Stimulated activated CD4-positive, alpha-beta T cell treated with anti-CD3 and anti-CD28 coated beads, Interleukin-15, amount 100 ng/mL, for 1 hour (primary cell): ENCODE results near the gene HDLBP.

Experiments
- DNase-seq, 2 donors: peaks; one replicate each; pipeline ENCODE4 v3.0.0-alpha.2; 2020; ENCODE audit warnings: low read depth in 1 of 2, low spot score in 1 of 2

Gene HDLBP

DNA sequence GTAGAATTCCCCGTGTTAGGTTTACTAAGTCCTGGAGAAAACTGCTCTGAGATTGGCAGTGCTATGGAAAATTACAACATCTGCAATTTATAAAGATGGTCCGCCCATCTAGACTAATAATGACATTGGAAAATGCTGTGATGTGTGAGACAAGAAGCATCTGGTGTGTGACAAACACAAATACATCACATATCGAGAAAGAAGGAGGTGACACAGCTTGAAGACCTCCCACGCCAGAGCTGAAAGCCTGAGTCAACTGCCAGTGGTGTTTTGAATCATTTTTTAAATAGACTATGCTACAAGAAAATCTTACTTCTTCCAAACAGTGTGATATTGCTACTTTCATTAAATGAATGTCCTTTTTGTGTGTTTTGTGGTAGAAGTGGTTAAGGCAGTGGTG is 135.6 kb downstream of the HDLBP start:
- no peak for DNase-seq

DNA sequence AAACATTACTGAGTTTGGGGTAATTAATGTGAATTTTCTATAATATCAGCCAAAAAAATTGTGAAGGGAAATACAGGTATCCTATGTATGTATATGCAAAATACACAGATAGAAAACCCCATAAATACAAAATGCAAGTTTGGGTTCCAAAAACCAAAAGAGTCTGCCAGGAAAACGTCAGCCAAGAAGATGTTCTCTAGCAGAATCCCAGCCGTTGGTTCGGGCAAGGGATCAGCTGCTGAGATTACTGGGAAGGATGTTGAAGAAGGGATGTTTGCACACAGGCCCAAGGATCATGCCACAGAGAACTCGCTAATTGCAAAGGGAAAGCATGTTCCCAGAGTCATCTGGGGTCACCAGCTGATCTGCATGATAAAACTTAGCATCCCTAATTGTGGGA is 136.5 kb downstream of the HDLBP start:
- no peak for DNase-seq

DNA sequence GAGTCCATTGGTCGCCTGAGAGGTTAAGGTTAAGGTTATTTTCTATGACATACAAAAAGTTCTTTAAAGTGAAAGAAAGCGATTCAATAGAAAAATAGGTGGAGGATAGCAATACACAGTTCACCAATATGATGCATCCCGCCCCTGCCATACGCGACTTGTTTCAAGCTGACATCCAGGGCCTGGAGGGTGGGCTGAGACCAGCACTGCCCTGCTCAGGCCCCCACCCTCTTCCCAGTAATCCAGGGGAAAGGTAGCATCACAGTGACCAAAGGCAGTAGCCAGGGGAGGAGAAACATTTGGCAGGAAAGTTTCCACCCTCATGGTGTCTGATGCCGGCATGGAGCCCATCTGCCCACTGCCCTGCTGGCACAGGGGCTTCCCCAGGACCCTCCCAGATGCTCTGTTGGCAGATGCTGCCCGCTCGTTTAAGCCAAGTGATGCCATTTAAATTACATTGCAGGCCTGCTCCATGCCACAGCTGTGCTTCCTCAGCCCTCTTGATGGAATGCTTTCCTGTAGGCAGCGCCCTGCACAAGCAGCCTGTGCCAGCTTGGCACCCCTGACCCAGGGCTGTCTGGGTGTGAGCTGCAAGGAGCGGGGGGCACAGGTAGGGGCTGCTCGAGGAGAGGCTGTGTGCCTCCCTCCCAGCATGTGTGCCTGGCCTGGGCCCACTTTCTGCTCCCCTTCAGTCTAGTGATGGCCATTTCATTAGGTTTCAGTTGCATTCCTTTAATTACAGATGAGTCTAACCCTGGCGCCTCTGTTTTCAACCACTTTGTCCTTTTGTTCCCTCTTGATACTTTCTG is 137.7 kb downstream of the HDLBP start:
- DNase-seq: no peak
